ENCODE data around the gene PAFAH1B1.
"Not testable (repeated sequence)": the region's sequence is repeated elsewhere in the genome, so short reads cannot be mapped to it uniquely, and the experiment has no call there.

Gene PAFAH1B1

DNA sequence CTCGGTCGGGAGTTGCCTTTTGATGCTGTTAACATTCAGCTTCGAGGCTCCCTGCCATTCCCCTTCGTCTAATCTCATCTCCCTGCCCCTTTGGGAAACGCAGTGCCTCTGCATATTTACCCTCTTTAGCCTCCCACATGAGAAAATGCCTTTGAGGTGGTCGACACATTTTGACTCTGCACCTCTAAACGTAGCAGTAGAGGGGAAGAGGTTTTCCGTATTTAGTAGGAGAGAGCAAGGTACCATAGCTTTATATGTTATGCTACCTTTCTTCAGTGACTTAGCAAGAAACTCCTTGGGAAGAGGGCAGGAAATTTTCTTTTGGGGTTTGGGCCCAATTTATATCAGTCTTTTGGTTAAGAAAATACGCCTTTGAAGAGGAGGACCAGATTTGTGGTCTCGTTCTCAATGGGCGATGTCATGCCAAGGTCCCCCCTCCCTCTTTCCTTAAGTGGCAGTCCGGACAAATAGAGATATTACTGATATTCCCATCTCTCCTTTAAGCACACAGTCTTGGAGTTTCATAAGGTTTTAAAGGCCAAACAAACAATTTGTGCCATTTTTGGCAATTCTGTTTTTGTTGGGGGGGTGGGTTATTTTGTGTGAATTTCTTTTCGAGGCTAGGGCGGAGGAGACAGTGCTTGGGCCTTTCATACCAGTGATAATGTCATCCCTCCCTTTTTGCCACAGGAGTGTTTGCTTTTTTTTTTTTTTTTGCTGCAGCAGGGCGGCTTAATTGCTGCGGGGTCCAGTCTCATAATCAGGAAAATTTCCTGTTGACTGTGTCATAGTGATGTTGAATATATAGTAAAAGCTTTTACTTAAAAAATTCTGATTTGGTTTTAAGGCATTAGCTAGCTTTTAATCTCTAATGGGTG lies 1.5 kb downstream of the PAFAH1B1 start:
- DNase-seq (ENCODE audit: low read depth) = no peak

DNA sequence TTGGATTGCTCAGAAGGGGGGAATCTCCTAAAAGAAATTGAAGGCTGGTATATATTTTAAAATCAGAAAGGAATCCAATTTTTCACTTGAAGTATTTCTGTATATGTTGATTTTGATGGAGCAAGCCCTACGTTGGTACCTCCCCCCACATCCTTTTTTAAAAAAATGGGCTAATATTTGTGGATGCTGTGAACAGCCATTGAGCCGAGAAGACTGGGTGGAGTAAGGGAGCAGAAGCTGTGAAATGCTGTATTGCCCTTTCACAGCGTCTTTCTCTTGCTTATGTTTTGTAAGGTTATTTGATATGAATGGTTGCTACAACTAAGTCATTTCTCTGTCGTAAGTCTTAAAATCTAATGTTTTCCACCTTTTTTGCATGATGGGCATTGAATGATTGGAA lies 2.3 kb downstream of the PAFAH1B1 start:
- DNase-seq (ENCODE audit: low read depth) = no peak

DNA sequence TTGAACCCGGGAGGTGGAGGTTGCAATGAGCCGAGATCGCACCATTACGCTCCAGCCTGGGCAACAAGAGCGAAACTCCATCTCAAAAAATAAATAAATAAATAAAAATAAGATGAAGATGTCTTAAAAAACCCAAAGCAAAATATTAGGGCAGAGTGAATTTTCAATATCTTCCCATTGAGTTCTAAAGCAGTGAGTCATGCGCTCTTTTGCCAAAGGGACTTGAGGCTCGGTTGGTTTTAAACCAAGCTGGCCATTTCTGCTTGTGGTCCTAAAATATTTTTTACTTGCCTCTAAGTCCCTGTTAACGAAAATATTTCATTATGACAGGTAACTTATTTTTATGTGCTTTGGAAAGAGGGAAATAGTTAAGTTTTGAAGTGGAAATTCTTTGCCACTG lies 4.7 kb downstream of the PAFAH1B1 start:
- no peak for DNase-seq (ENCODE audit: low read depth)

DNA sequence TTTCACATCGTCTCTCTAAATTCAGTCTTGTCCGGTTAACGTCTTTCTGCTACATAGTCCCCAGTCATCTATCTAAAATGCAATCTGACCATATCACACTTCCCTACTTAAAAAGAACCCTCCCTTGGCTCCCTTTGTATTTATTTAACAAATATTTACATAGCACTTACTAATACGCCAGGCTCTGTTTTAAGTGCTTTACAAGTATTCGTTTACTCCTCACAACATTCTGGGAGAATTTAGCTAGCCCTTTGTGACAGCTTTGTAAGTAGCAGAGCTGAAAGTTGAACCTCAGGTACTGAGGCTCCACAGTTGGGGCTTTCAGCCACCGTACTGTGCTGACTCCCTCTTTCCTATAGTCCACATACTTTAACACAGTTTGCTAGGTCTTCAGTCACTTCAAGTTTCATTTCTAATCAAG lies 9.2 kb downstream of the PAFAH1B1 start:
- DNase-seq (ENCODE audit: low read depth) = no peak

- no peak for DNase-seq (ENCODE audit: low read depth)
These were observed 15.0 kb downstream of the PAFAH1B1 start for GRCh38 chr17:2608350-2608913.

- no peak for DNase-seq (ENCODE audit: low read depth)
These were observed 15.6 kb downstream of the PAFAH1B1 start for GRCh38 chr17:2609091-2609490.

- no peak for DNase-seq (ENCODE audit: low read depth)
These were observed 17.0 kb downstream of the PAFAH1B1 start for GRCh38 chr17:2610195-2611175.

DNA sequence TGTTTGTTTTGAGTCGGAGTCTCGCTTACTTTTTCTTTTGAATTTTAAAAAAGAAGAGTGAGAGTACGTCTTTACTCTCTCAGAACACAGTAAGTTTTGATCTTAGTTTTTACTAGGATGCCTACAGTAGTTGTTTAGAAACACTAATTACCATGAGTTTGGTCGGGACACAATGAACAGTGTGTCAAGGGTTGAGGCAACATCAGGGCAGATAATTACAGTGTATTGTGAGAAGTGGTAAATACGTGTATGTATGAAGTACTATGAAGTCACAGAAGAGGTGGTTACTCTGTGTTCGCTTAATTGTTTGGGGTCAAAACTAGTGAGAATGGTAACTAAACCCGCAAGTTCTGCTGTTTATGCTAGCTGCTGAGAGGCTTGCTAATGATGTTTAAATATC lies 18.2 kb downstream of the PAFAH1B1 start:
- DNase-seq (ENCODE audit: low read depth) = no peak

- no peak for DNase-seq (ENCODE audit: low read depth)
These were observed 19.2 kb downstream of the PAFAH1B1 start for GRCh38 chr17:2612630-2613029.

DNA sequence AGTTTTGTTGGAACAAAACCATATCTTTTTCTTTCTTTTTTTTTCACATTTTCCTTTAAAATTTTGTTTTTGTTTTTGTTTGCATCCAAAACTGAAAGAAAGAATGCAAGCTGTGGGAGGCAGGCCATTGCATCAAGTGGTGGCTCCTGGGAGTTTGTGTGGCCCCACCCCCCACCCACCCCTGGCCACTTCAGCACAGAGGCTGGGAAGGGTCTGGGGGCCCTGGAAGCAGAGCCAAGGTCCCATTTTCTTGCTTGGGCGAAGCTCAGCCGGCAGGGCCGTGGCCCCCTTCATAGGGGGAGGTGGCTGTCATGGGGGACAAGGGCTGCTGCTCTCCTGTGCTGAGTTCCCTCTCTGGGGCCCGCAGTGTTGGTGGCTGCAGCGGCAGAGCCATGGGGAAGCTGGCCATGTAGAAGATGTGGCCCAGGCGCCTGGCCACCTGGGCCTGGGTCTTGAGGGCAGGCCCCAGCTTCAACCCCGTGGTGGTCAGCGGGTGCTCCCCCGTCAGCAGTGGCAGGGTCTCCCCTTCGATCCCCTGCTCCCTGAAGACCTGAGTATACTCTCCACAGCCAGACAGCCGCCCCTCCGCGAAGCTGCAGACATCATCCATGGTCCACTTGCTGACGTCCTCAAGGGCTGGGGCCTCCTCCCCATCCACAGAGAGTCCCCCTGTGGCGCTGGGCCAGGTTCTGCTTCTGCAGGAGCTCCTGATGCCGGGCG lies 19.8 kb downstream of the PAFAH1B1 start:
- DNase-seq (ENCODE audit: low read depth) = no peak

GRCh38 chr17:2615882-2616281 lies 22.4 kb downstream of the PAFAH1B1 start:
- DNase-seq (ENCODE audit: low read depth) = no peak

DNA sequence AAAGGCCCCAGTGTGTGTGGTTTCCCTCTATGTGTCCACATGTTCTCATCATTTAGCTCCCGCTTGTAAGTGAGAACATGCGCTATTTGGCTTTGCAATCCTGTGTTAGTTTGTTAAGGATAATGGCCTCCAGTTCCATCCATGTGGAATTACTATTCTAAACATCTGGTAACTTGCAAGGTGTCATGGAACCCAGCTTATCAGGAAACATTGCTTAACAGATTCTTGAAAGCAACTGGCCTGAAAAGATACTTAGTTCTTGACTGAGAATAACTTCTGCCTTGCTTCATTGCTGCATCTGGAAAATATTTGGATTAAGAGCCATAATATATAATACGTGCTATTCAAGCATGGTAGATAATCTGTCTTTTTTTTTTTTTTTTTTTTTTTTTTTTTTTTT lies 27.8 kb downstream of the PAFAH1B1 start:
- DNase-seq (ENCODE audit: low read depth) = no peak

- DNase-seq (ENCODE audit: low read depth) = not testable (repeated sequence)
These were observed 28.5 kb downstream of the PAFAH1B1 start for GRCh38 chr17:2621951-2622405.

- not testable (repeated sequence) for DNase-seq (ENCODE audit: low read depth)
These were observed 29.4 kb downstream of the PAFAH1B1 start for GRCh38 chr17:2622721-2623301.

DNA sequence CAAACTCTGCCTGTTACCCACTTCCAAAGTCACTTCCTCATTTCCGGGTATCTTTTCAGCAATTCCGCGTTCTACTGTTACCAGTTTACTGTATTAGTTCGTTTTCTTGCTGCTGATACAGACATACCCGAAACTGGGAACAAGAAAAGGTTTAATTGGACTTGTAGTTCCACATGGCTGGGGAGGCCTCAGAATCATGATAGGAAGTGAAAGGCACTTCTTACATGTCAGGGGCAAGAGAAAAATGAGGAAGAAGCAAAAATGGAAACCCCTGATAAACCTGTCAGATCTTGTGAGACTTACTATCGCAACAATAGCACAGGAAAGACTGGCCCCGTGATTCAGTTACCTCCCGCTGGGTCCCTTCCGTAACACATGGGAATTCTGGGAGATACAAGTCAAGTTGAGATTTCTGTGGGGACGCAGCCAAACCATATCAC lies 30.9 kb downstream of the PAFAH1B1 start:
- no peak for DNase-seq (ENCODE audit: low read depth)

DNA sequence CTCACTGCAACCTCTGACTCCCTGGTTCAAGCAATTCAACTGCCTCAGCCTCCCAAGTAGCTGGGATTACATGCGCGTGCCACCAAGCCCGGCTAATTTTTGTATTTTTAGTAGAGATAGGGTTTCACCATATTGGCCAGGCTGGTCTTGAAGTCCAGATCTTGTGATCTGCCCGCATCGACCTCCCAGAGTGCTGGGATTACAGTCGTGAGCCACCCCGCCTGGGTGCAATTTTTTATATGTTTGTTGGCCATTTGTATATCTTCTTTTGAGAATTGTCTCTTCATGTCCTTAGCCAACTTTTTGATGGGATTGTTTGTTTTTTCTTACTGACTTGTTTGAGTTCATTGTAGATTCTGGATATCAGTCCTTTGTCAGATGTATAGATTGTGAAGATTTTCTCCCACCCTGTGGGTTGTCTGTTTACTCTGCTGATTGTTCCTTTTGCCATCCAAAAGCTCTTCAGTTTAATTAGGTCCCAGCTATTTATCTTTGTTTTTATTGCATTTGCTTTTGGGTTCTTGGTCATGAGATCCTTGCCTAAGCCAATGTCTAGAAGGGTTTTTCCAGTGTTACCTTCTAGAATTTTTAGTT lies 33.3 kb downstream of the PAFAH1B1 start:
- not testable (repeated sequence) for DNase-seq (ENCODE audit: low read depth)

DNA sequence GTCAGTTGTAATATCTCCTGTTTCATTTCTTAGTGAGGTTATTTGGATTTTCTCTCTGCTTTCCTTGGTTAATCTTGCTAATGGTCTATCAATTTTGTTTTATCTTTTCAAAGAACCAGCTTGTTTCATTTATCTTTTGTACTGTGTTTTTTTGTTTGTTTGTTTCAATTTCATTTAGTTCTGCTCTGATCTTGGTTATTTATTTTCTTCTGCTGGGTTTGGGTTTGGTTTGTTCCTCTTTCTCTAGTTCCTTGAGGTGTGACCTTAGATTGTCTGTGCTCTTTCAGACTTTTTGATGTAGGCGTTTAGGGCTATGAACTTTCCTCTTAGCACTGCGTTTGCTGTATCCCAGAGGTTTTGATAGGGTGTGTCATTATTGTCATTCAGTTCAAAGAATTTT lies 35.5 kb downstream of the PAFAH1B1 start:
- DNase-seq (ENCODE audit: low read depth) = not testable (repeated sequence)

DNA sequence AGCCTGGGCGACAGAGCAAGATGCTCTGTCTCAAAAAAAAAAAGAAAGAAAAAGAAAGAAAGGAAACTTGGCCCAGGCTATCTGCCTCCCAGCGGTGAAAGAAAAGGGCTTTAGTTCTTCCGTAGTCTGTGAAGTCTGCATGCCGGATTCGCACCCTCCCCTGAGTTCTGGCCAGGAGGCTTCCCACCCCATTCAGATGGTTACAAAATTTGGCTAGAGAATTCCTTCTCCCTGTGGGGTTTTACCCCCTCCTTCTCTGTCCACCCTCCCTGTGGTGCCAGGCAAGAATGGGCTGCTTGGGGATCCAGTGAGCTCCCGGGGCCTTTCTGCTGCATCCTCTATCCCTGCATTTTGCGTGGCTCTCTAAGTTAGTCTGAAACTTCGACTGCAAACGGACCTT lies 37.8 kb downstream of the PAFAH1B1 start:
- no peak for DNase-seq (ENCODE audit: low read depth)

- no peak for DNase-seq (ENCODE audit: low read depth)
These were observed 41.0 kb downstream of the PAFAH1B1 start for GRCh38 chr17:2634361-2634960.

GRCh38 chr17:2635241-2635640 lies 41.8 kb downstream of the PAFAH1B1 start:
- no peak for DNase-seq (ENCODE audit: low read depth)
